Head of caudate nucleus (tissue), 42 donors: ENCODE measurements around the gene STRA8.
A peak's percentile ranks its signal among the peaks of the same experiment; 100 is the strongest.
"Not testable (repeated sequence)": the region's sequence is repeated elsewhere in the genome, so short reads cannot be mapped to it uniquely, and the experiment has no call there.

ENCODE experiments used
- DNase-seq, 42 donors: peaks; one replicate each; pipeline versions ENCODE4 v3.0.0 to v3.0.0-alpha.2; 2020 to 2021; ENCODE audit warnings: mixed read lengths in 7 of 42
- intact Hi-C: fragments of 100-400 bp; cut with DNase I; formaldehyde crosslinking; loops from one replicate; pipeline ENCODE4 v1.15.0; 2022

STRA8 gene

DNA sequence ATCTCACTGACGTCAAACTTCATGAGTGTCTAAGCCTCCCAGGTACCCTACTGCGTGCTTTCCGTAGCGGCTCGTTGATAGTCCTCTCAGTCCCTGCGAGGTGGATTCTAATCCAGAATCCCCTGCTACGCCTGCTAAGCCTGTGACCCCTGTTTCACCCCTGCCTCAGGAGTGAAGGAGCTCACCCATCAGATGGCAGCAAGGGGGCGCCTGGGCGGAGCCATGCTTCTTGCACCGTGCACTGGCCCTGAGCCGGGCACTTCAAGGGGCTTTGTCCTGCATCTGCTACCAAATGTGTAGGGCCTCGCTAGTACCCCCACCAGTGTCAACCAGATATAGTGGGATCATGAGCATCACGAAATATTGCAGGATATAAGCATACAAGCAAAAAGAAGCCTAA, 918 bp upstream of the STRA8 start:
- intact Hi-C loops: no loop called here
- peak in 1 of 42 donors; percentile 42 for DNase-seq

DNA sequence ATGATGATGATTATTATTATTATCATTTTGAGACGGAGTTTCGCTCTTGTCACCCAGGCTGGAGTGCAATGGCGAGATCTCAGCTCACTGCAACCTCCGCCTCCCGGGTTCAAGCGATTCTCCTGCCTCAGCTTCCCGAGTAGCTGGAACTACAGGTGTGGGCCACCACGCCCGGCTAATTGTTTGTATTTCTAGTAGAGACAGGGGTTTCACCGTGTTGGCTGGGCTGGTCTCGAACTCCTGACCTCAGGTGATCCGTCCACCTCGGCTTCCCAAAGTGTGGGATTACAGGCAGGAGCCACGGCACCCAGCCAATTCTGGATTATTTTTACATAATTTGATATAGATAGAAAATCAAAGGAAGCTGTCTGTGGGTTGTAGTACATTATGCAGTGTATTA, 457 bp downstream of the STRA8 start:
- DNase-seq: peak in 1 of 42 donors; percentile 27
- intact Hi-C loops: not testable (repeated sequence)

DNA sequence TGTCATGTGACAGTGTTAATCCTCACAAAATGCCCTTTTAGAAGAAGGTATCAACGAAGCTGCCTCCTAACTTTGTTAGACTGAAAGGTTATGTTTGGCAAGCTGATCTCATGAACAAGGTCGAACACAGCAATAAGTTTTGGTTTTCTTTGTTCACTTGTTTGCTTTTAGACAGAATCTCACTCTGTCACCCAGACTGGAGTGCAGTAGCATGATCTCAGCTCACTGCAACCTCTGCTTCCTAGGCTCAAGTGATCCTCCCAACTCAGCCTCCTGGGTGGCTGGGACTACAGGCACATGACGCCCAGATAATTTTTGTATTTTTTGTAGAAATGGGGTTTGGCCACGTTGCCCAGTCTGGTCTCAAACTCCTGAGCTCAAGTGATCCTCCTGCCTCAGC, 1.1 kb downstream of the STRA8 start:
- peak in 1 of 42 donors; percentile 8 for DNase-seq
- intact Hi-C loops: no loop called here

DNA sequence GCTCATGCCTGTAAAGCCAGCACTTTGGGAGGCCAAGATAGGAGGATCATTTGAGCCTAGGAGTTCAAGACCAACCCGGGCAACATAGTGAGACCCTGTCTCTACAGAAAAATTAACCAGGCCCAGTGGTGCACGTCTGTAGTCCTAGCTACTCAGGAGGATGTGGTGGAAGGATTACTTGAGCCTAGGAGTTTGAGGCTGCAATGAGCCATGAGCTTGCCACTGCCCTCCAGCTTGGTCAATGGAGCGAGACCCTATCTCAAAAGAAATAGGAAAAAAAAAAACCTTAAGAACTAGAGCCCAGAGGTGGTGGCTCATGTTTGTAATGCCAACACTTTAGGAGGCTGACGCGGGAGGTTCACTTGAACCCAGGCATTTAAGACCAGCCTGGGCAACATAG, 2.2 kb downstream of the STRA8 start:
- DNase-seq: no peak
- intact Hi-C loops: no loop called here

DNA sequence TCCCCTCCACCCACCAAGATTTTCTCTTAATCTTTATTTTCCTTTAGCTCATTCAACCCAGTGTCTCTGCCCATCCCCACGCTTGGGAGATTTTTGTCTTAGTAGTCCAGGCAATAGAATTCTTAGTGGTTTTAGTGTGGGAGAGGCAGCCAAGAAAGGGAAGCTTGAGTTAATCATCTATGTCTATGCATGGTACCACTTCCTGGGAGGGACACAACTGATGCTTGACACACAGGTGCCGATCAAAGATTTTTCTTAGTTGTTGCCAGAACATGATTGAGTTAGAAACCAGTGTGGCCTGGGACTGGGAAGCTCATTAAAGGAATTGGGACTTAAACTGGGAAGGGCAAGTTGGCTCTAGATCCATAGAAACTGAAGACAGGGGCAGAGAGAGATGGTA, 3.1 kb downstream of the STRA8 start:
- peak in 1 of 42 donors; percentile 29 for DNase-seq
- intact Hi-C loops: no loop called here

DNA sequence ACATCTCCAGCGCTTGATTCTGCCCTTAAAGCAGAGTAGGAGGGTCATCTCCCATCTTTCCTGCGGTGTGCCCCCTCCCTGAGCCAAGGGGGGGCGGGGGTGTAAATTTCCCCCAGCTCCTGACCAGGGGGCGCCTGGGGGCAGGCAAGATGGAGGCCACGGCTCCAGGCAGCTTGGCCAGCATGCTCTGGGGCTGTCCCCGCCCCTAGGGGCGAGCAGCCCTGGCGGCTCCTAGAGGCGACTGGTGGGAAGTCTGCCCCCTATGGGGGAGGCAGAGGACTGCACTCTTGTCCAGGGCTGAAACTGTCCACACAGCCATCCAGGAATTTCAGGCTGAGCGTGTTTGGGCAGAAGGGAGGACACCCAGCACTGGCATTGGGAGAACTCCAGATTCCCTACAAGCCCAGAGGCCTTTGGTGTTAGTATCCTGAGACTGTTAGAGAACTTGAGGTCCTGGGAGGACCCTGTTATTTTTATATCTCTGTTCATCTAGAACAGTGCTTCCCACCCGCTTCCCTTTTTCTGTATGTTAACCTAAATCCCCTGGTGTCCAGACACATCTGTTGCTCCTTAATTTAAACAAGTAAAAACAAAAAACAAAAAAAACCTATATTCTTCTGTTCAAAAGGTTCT, 4.6 kb downstream of the STRA8 start:
- DNase-seq: peak in 1 of 42 donors; percentile 26
- intact Hi-C loops: no loop called here

DNA sequence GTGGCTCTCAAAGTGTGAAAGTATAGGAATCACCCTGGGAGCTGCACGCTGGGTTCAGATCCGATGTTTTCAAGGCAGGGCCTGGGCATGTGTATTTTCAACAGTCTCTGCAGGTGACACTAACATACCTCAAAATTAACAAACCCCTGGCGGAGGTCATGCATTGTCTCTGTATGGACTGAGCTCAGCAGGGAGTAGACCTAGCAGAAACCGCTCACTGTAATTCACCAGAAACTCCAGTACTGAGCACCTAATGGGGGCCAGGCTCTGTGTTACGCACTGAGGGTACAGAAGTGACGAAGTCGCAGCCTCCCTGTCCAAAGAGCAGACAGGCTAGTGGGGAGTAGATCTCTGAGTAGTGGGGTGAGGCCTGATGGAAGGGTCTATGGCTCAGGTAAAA, 5.6 kb downstream of the STRA8 start:
- intact Hi-C loops: no loop called here
- DNase-seq: peak in 1 of 42 donors; percentile 34

DNA sequence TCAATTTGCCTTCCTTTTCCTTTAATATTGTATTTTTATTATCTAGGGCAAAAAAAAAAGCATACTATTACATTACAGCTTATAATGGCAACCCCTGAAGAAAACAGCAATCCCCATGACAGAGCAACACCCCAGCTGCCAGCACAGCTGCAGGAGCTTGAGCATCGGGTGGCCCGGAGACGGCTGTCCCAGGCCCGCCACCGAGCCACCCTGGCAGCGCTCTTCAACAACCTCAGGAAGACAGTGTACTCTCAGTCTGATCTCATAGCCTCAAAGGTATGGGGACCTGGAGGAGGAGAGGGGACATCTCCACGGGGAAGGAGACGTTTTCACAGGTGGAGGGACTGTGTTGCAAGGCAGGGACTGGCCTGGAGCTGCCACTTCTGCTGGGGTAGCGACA, 6.8 kb downstream of the STRA8 start:
- peak in 22 of 42 donors; percentile 17 to 67 (median 38) for DNase-seq
- intact Hi-C loops: no loop called here

DNA sequence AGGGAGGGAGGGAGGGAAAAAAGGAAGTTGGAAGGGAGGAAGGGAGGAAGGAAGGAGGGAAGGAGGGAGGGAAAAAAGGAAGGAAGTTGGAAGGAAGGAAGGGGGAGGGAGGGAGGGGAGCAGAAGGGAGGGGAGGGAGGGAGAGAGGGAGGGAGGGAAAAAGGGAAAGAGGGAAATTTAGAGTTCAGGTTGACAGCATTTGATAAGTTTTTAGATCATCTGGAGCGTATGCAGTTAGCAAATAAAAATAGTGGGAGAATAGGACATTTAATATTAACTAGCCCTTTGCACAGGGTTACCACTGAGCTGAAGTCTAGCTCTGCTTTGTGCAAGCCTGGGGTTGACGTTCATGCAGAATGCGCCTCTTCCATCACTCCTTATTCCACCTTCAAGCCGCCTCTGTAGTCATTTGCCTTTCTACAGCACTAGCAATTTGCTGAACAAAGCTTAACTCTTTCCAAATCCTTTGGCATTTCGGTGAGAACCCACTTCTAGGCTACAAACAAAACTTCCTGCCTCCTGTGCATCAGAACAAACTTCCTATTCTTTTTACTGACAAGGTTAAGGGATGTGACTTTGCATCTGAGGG, 8.6 kb downstream of the STRA8 start:
- peak in 8 of 42 donors; percentile 29 to 69 (median 48) for DNase-seq
- intact Hi-C loops: no loop called here

DNA sequence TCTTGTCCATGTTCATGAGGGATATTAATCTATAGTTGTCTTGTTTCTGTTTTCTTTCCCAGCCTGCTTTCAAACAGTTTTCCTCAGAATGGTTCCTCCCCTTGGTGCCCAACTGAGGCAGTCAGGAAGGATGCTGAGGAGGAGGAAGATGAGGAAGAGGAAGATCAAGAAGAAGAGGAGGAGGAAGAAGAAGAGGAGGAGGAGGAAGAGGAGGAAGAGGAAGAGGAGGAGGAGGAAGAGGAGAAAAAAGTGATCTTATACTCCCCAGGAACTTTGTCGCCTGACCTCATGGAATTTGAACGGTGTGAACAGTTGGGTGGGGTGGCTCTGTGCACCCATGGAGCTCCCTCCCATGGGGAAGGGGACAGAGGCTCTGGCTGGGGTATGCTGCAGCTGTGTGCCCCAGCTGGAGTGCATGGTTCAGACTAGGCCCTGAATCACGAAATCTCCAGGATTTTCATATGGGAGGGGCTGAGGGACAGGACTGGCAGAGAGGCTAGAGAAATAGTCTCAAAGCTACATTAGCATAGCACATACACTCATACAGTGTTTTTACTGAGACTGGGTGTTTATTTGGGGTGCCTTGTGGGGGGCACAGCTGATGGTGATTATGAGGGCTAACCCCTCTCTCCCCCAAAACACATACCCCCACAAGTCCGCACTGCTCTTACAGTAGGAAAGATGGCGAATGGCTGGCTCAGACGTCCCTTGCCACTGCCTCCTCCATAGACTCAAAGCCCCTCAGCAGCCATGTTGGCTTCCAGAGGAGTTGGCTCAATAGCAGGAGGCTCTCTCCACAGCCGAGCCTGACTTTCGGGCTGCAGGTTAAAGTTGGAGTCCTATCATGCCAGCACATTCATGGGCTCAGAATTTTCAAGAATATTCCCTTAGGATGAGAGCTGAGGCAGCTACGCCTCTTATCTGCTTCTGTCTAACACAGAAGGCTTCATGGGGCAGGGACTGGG, 11.9 kb downstream of the STRA8 start:
- DNase-seq: peak in 1 of 42 donors; percentile 34

DNA sequence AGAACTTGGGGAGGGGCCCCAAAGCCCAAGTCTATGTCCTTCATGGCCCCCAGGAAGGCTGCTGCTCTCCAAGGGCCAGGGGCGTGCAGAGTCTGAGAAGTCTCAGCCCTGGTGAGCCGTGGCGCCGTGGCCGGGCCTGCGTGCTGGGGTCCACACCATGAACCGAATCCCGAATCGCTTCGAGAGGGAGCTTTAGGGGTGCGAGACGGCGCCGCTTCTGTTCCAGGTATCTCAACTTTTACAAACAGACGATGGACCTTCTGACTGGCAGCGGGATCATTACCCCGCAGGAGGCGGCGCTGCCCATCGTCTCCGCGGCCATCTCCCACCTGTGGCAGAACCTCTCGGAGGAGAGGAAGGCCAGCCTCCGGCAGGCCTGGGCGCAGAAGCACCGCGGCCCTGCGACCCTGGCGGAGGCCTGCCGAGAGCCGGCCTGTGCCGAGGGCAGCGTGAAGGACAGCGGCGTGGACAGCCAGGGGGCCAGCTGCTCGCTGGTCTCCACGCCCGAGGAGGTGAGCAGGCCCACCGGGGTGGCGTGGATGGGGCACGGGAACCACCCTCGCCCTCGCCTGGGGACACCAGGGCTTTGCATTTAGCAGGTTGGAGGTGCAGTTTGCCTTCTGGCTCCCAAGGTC, 12.7 kb downstream of the STRA8 start:
- DNase-seq: peak in 2 of 42 donors; percentile 13 to 25
- intact Hi-C loops: no loop called here

More for the DNA sequence above, 11.9 kb downstream of the STRA8 start:
- intact Hi-C loops: no loop called here

DNA sequence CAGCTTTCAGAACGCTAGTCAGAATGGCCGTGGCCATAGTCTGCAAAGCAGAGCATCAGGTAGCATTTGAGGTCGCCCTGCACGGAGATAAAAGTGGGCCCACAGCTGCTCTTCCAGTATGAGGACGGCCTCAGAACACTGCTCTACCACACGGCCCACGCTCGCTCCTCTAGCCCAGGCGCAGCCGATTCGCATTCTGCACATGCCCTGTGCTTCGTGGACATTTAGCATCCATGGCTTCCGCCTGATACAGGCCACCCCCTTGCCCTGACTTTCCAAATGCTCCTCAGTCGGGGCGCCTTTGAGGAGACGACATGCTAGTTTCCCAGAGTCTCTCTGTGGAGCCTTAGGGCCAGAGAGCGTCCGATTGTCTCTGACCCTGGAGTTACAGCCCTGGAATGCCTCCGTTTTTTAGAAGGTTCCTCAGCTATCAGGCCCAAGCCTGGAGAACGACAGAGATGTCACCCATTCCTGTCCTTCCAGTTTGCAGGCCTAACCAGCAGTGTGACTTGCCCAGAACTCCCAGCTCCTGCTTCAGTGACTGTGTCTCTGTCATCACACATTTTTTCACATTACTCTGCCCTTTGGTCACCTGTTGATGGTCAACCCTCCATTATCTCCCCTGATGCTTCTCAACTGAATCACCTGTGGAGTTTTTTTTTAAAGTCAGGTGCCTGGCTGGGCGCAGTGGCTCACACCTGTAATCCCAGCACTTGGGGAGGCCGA, 14.3 kb downstream of the STRA8 start:
- intact Hi-C loops: no loop called here
- peak in 4 of 42 donors; percentile 8 to 31 (median 25) for DNase-seq

DNA sequence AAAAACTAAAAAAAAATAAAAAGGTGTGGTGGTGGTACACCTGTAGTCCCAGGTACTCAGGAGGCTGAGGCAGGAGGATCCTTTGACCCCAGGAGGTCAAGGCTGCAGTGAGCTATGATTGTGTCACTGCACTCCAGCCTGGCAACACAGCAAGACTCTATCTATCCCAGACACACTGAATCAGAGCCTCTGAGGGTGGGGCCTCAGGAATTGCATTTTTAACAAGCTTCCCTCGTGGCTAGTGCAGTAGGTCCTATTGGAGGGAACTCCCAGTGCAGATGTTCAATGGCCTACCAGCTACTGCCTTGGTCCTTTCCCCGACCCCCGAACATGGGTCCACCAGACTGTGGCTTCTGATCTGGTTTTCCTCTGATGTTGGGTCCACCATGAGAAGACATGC, 14.9 kb downstream of the STRA8 start:
- intact Hi-C loops: no loop called here
- peak in 3 of 42 donors; percentile 7 to 18 (median 10) for DNase-seq

DNA sequence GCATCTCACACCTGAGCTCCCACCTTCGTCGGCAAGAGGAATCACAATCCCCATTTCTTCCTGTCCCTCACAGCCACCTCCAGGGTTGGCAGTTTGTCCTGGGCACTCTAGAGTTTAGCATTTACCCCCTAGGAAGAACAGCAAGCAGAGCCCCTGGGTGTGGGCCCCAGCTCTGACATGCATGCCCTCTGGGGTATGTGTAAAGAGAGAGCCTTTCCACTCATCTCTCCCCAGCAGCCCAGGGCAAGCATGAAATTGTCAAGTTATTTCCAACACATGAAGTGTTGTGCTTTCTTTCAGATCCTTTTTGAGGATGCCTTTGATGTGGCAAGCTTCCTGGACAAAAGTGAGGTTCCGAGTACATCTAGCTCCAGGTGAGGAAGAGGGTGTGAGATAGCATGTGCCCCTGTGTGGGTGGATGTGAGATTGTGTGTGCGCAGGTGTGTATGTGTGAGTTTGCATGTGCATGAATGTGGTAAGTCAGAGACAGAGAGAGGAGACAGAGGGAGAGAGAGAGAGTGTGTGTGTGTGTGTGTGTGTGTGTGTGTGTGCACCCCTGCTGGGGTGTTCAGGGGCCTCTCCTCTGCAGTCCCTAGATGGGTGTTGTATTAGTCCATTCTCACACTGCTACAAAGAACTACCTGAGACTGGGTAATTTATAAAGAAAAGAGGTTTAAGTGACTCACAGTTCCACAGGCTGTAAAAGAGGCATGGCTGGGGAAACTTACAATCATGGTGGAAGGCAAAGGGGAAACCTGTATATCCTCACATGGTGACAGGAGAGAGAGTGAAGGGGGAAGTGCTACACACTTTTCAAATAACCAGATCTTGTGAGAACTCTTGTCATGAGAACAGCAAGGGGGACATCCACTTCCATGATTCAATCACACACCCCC, 18.1 kb downstream of the STRA8 start:
- intact Hi-C loops: no loop called here
- no peak for DNase-seq

DNA sequence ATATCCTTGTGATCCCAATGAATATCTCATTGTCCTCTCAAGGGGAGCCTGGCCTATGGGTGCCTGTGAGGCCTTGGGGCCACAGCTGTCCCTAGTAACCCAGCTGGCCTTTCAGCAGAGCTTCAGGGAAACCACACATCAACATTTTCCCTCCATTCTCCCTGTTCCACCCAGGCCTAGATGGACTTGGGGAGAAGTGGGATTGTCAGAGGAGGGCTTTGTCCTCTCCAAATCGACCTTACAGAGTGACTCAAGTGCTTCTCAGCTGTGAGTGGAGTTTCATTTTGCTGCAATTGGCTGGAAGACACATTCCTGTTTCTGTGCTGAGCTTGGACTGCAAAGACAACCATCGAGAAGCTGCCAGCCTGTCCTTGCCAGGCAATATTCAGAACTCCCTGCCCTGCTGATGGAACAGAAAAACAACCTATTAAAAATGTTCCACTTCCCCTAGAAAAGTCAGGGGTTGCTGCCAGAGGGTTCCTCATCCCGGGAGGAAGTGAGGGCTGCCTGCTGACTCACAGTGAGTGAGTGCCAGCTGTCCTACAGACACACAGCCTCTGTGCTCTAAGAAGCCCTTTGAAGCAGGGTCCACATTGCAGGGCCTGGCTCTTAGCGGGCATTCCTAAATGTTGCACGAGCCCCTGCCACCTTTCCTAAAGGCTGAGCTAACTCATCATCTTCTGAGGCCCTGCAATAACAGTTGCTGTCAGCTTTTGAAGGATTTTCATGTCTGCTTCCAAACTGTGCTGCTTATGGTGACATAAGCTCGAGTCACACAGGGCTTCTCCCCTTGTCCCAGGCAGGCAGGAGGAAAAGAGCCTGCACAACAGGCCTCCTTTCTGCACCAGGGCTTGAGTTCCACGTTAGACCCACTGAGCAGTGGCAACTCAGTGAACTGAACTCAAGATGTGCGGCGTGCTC, 20.5 kb downstream of the STRA8 start:
- peak; percentile 55 to 95 (median 82) for DNase-seq
- intact Hi-C loops: no loop called here

DNA sequence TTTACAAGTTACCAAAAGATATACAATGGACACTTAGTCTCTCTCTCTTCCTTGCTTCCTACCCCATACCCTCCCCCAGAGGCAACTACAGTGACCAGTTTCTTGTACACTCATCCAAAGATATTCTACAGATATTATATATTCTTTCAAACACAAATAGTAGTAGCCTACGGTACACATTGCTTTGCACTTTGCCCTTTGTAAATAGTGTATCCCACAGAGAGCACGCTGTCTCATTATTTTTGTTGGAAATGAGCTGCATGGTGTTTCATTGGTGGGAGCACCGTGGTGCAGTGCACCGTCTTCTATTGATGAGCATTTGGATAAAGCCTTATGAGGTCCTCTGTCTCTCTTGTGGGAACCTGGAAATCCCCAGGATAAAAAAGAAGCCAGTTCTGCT, 24.2 kb downstream of the STRA8 start:
- DNase-seq: no peak
- intact Hi-C loops: no loop called here

DNA sequence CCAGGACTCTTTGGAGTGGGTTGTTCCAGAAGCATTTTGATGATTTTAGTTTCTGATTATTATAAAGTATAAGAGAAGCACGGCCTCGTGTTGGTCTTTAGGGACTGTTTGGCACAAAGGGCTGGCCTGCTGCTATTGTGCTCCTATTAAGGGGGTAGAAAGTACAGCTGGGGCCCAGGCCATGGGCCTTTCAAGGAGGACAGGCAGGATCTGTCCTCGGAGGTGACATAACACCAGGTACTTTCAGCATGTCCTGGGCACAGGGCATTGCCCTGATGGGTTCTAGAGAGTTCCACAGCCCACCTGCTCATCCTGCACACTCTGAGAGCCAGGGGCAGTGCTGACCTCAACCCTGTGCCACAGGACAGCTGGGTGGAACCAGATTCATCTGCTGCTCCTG, 24.9 kb downstream of the STRA8 start:
- intact Hi-C loops: no loop called here
- DNase-seq: peak in 1 of 42 donors; percentile 15
